ENCODE measurements around the gene TRERF1.

Gene TRERF1

GRCh38 chr6:42394881-42395620 lies 56.7 kb downstream of the TRERF1 start:
- no peak for DNase-seq (ENCODE audit: low read depth in 2 of 2)

GRCh38 chr6:42394151-42394550 lies 57.6 kb downstream of the TRERF1 start:
- no peak for DNase-seq (ENCODE audit: low read depth in 2 of 2)

- no peak for DNase-seq (ENCODE audit: low read depth in 2 of 2)
Measured at GRCh38 chr6:42393339-42393738, 58.4 kb downstream of the TRERF1 start.

- DNase-seq (ENCODE audit: low read depth in 2 of 2), result no peak
Measured at GRCh38 chr6:42392833-42393232, 58.9 kb downstream of the TRERF1 start.

- no peak for DNase-seq (ENCODE audit: low read depth in 2 of 2)
Measured at GRCh38 chr6:42391441-42391840, 60.3 kb downstream of the TRERF1 start.

GRCh38 chr6:42390228-42390934 lies 61.3 kb downstream of the TRERF1 start:
- peak; percentile 27 to 34 for DNase-seq (ENCODE audit: low read depth in 2 of 2)

- no peak for DNase-seq (ENCODE audit: low read depth in 2 of 2)
Measured at GRCh38 chr6:42389736-42390135, 62.0 kb downstream of the TRERF1 start.

GRCh38 chr6:42388046-42388445 lies 63.7 kb downstream of the TRERF1 start:
- no peak for DNase-seq (ENCODE audit: low read depth in 2 of 2)

GRCh38 chr6:42387336-42387735 lies 64.4 kb downstream of the TRERF1 start:
- DNase-seq (ENCODE audit: low read depth in 2 of 2), result peak in 1 of 2 donors; percentile 43

- no peak for DNase-seq (ENCODE audit: low read depth in 2 of 2)
Measured at GRCh38 chr6:42385339-42385738, 66.4 kb downstream of the TRERF1 start.

GRCh38 chr6:42383421-42384205 lies 68.1 kb downstream of the TRERF1 start:
- no peak for DNase-seq (ENCODE audit: low read depth in 2 of 2)

GRCh38 chr6:42381850-42382249 lies 69.9 kb downstream of the TRERF1 start:
- no peak for DNase-seq (ENCODE audit: low read depth in 2 of 2)

GRCh38 chr6:42380228-42380979 lies 71.3 kb downstream of the TRERF1 start:
- DNase-seq (ENCODE audit: low read depth in 2 of 2), result no peak

GRCh38 chr6:42378536-42378935 lies 73.2 kb downstream of the TRERF1 start:
- no peak for DNase-seq (ENCODE audit: low read depth in 2 of 2)

GRCh38 chr6:42378125-42378524 lies 73.6 kb downstream of the TRERF1 start:
- no peak for DNase-seq (ENCODE audit: low read depth in 2 of 2)

- DNase-seq (ENCODE audit: low read depth in 2 of 2), result no peak
Measured at GRCh38 chr6:42375007-42375635, 76.6 kb downstream of the TRERF1 start.

GRCh38 chr6:42374018-42374669 lies 77.6 kb downstream of the TRERF1 start:
- DNase-seq (ENCODE audit: low read depth in 2 of 2), result no peak

- no peak for DNase-seq (ENCODE audit: low read depth in 2 of 2)
Measured at GRCh38 chr6:42372699-42373098, 79.0 kb downstream of the TRERF1 start.

GRCh38 chr6:42370323-42370985 lies 81.3 kb downstream of the TRERF1 start:
- DNase-seq (ENCODE audit: low read depth in 2 of 2), result no peak

- no peak for DNase-seq (ENCODE audit: low read depth in 2 of 2)
Measured at GRCh38 chr6:42369568-42369967, 82.2 kb downstream of the TRERF1 start.

All from stimulated activated CD8-positive, alpha-beta memory T cell treated with anti-CD3 and anti-CD28 coated beads, Interleukin-15, amount 100 ng/mL, for 4 hours (primary cell).